H9 (cell line): ENCODE results near the gene MUC22. TPM values are rescaled to one million over a fixed set of nuclear protein-coding genes. Genes with fewer than 3 reads are reported as not detected.

Experiments used
- DNase-seq: peaks from one replicate; pipeline ENCODE4 v3.0.0-alpha.2; 2017
- H2AFZ ChIP-seq: one replicate; pipeline ENCODE4 v1.6.1; 2013; ENCODE audit warnings: mild to moderate bottlenecking, low read length, control low read depth, moderate library complexity
- H2AK5ac ChIP-seq: 2 replicates; pipeline ENCODE4 v1.6.1; 2013; ENCODE audit warnings: low read length, control low read depth, mixed read lengths; ENCODE audit not compliant: insufficient read length
- H2BK120ac ChIP-seq: one replicate; pipeline ENCODE4 v1.6.1; 2013; ENCODE audit warnings: low read depth, mild to moderate bottlenecking, low read length, control low read depth, inconsistent platforms; ENCODE audit not compliant: poor library complexity, severe bottlenecking
- H2BK12ac ChIP-seq: 2 replicates; pipeline ENCODE4 v1.6.1; 2013; ENCODE audit warnings: low read length, control low read depth, mixed read lengths, low read depth; ENCODE audit not compliant: insufficient read length
- H2BK15ac ChIP-seq: 2 replicates; pipeline ENCODE4 v1.6.1; 2013; ENCODE audit warnings: low read depth, low read length, control low read depth
- H2BK20ac ChIP-seq: one replicate; pipeline ENCODE4 v1.6.1; 2013; ENCODE audit warnings: low read depth, mild to moderate bottlenecking, low read length, control low read depth, inconsistent platforms; ENCODE audit not compliant: poor library complexity, severe bottlenecking
- H2BK5ac ChIP-seq: 2 replicates; pipeline ENCODE4 v1.6.1; 2013; ENCODE audit warnings: low read length, control low read depth, mixed read lengths; ENCODE audit not compliant: insufficient read length
- H3K14ac ChIP-seq: 2 replicates; pipeline ENCODE4 v1.6.1; 2013; ENCODE audit warnings: low read length, control low read depth; ENCODE audit not compliant: insufficient read depth
- H3K18ac ChIP-seq: 2 replicates; pipeline ENCODE4 v1.6.1; 2013; ENCODE audit warnings: low read depth, mild to moderate bottlenecking, mixed read lengths, low read length, control low read depth; ENCODE audit not compliant: insufficient read length
- H3K23ac ChIP-seq: 2 replicates; pipeline ENCODE4 v1.6.1; 2013; ENCODE audit warnings: low read length, control low read depth, mixed read lengths, low read depth; ENCODE audit not compliant: insufficient read length
- H3K23me2 ChIP-seq: 2 replicates; pipeline ENCODE4 v1.6.1; 2013; ENCODE audit warnings: low read depth, mild to moderate bottlenecking, mixed read lengths, low read length, control low read depth; ENCODE audit not compliant: insufficient read length, poor library complexity, severe bottlenecking
- H3K27ac ChIP-seq: 2 replicates; pipeline ENCODE4 v1.5.1; 2013; ENCODE audit warnings: low read length, control low read depth, mixed read lengths, low read depth; ENCODE audit not compliant: insufficient read length
- H3K27me3 ChIP-seq: 2 replicates; pipeline ENCODE4 v1.6.1; 2013; ENCODE audit warnings: low read length, control low read depth, inconsistent platforms; ENCODE audit not compliant: insufficient read depth
- H3K4ac ChIP-seq: 2 replicates; pipeline ENCODE4 v1.6.1; 2013; ENCODE audit warnings: low read depth, mild to moderate bottlenecking, control low read depth, inconsistent platforms, low read length, moderate library complexity
- H3K4me1 ChIP-seq: 2 replicates; pipeline ENCODE4 v1.6.1; 2013; ENCODE audit warnings: low read length, control low read depth, inconsistent platforms; ENCODE audit not compliant: insufficient read depth
- H3K4me2 ChIP-seq: 2 replicates; pipeline ENCODE4 v1.6.1; 2013; ENCODE audit warnings: low read length, control low read depth, mixed read lengths; ENCODE audit not compliant: insufficient read length, insufficient read depth
- H3K56ac ChIP-seq: 2 replicates; pipeline ENCODE4 v1.6.1; 2013; ENCODE audit warnings: low read depth, mild to moderate bottlenecking, mixed read lengths, low read length, control low read depth; ENCODE audit not compliant: insufficient read length
- H3K79me1 ChIP-seq: 2 replicates; pipeline ENCODE4 v1.6.1; 2013; ENCODE audit warnings: low read depth, mild to moderate bottlenecking, moderate library complexity, low read length, control low read depth, inconsistent platforms; ENCODE audit not compliant: insufficient read depth, poor library complexity, severe bottlenecking
- H3K79me2 ChIP-seq: 2 replicates; pipeline ENCODE4 v1.6.1; 2013; ENCODE audit warnings: low read length, control low read depth, inconsistent platforms; ENCODE audit not compliant: insufficient read depth
- H3K9ac ChIP-seq: 2 replicates; pipeline ENCODE4 v1.6.1; 2013; ENCODE audit warnings: low read length, control low read depth, mixed read lengths; ENCODE audit not compliant: insufficient read length; ENCODE audit errors: extremely low read depth
- H3K9me3 ChIP-seq: one replicate; pipeline ENCODE4 v1.6.1; 2013; ENCODE audit warnings: low read depth, low read length, inconsistent platforms; ENCODE audit not compliant: control insufficient read depth
- H3T11ph ChIP-seq: one replicate; pipeline ENCODE4 v1.6.1; 2013; ENCODE audit warnings: mild to moderate bottlenecking, low read length, control low read depth, inconsistent platforms
- H4K20me1 ChIP-seq: one replicate; pipeline ENCODE4 v1.6.1; 2013; ENCODE audit not compliant: control insufficient read depth, insufficient read length, insufficient read depth
- H4K5ac ChIP-seq: 2 replicates; pipeline ENCODE4 v1.6.1; 2013; ENCODE audit warnings: low read depth, mild to moderate bottlenecking, mixed read lengths, low read length, control low read depth; ENCODE audit not compliant: insufficient read length
- H4K8ac ChIP-seq: replicated peaks from 2 replicates; pipeline ENCODE4 v1.6.1; 2013; ENCODE audit warnings: low read length, control low read depth, mixed read lengths, low read depth; ENCODE audit not compliant: insufficient read length
- H4K91ac ChIP-seq: 2 replicates; pipeline ENCODE4 v1.6.1; 2013; ENCODE audit warnings: low read depth, mild to moderate bottlenecking, moderate library complexity, mixed read lengths, low read length, control low read depth; ENCODE audit not compliant: insufficient read length
- H3K27ac Mint-ChIP-seq, 3 experiments: 2 replicates in 2 of 3; 3 replicates in 1 of 3; pipeline ENCODE4 v1.8.0; 2020 to 2021; ENCODE audit warnings: mixed read lengths in 3 of 3, mild to moderate bottlenecking in 1 of 3, moderate library complexity in 1 of 3
- H3K27me3 Mint-ChIP-seq: 2 replicates; pipeline ENCODE4 v1.8.0; 2021; ENCODE audit warnings: low read depth, mild to moderate bottlenecking, moderate library complexity, mixed read lengths
- H3K36me3 Mint-ChIP-seq, 3 experiments: 2 replicates in 2 of 3; 3 replicates in 1 of 3; pipeline ENCODE4 v1.8.0; 2020 to 2021; ENCODE audit warnings: low read depth in 3 of 3, mixed read lengths in 3 of 3; ENCODE audit not compliant: insufficient read depth in 1 of 3
- H3K4me1 Mint-ChIP-seq, 2 experiments: 2 replicates each; pipeline ENCODE4 v1.8.0; 2020; ENCODE audit warnings: mixed read lengths in 2 of 2
- H3K4me3 Mint-ChIP-seq, 2 experiments: 2 replicates in 1 of 2; 3 replicates in 1 of 2; pipeline ENCODE4 v1.8.0; 2020 to 2021; ENCODE audit warnings: mild to moderate bottlenecking in 2 of 2, mixed read lengths in 2 of 2, moderate library complexity in 1 of 2
- H3K9me3 Mint-ChIP-seq, 2 experiments: 2 replicates in 1 of 2; 3 replicates in 1 of 2; pipeline ENCODE4 v1.8.0; 2020; ENCODE audit warnings: mild to moderate bottlenecking in 2 of 2, mixed read lengths in 2 of 2, moderate library complexity in 1 of 2
- WGBS: extraction: QIAGEN DNeasy Blood & Tissue Kit; methylation state at CpG from one replicate; pipeline ENCODE4 v1.1.7; 2013; ENCODE audit warnings: missing lambda C conversion rate, low lambda C conversion rate, mixed read lengths; ENCODE audit not compliant: insufficient read length; ENCODE audit errors: extremely low coverage; 5-methylcytosine and 5-hydroxymethylcytosine counted together
- total RNA-seq: library from RNA; stranded (reverse); gene quantifications from 2 replicates; pipeline ENCODE4 v1.2.1, GENCODE V29; 2021
- TF ChIP-seq, protein P1 (sequence below): fragments of 200-600 bp; sonication (generic); conservative IDR thresholded peaks from 3 replicates; pipeline ENCODE4 v1.8.0; 2021; ENCODE audit warnings: antibody characterized with exemption, mild to moderate bottlenecking

The MUC22 gene
- total RNA-seq, 1 experiment from 2014 or later = not detected

- H3K23me2 ChIP-seq = no peaks in the 10 kb centered on the region
- no peak for DNase-seq
- H2AK5ac ChIP-seq = no peak within 1 kb of the TSS
- H3K27ac Mint-ChIP-seq = no peak within 1 kb of the TSS; a peak in 1 of 7 replicates
- H3K36me3 Mint-ChIP-seq = no peaks in the 10 kb centered on the region
- no peak within 1 kb of the TSS for H3K14ac ChIP-seq
- peaks cover 11% of the 10 kb centered on the region for H3K27me3 Mint-ChIP-seq
- H4K91ac ChIP-seq = no peak within 1 kb of the TSS
- no peaks in the 10 kb centered on the region for H3K9me3 Mint-ChIP-seq
- TF ChIP-seq, protein P1, sequence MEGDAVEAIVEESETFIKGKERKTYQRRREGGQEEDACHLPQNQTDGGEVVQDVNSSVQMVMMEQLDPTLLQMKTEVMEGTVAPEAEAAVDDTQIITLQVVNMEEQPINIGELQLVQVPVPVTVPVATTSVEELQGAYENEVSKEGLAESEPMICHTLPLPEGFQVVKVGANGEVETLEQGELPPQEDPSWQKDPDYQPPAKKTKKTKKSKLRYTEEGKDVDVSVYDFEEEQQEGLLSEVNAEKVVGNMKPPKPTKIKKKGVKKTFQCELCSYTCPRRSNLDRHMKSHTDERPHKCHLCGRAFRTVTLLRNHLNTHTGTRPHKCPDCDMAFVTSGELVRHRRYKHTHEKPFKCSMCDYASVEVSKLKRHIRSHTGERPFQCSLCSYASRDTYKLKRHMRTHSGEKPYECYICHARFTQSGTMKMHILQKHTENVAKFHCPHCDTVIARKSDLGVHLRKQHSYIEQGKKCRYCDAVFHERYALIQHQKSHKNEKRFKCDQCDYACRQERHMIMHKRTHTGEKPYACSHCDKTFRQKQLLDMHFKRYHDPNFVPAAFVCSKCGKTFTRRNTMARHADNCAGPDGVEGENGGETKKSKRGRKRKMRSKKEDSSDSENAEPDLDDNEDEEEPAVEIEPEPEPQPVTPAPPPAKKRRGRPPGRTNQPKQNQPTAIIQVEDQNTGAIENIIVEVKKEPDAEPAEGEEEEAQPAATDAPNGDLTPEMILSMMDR = no peak
- H4K8ac ChIP-seq = no peak within 1 kb of the TSS
- H2BK20ac ChIP-seq = no peak within 1 kb of the TSS
- H2AFZ ChIP-seq = no peak within 1 kb of the TSS
- no peak within 1 kb of the TSS for H4K5ac ChIP-seq
- no peak within 1 kb of the TSS for H3K9ac ChIP-seq
- no peak within 1 kb of the TSS for H2BK12ac ChIP-seq
- H3K4me3 Mint-ChIP-seq = peak within 1 kb of the TSS in 1 of 2 experiments; percentile 68; a peak in 2 of 5 replicates
- no peaks in the 10 kb centered on the region for H3K79me1 ChIP-seq
- no peak within 1 kb of the TSS for H2BK5ac ChIP-seq
- no peak within 1 kb of the TSS for H3K27ac ChIP-seq
- no CpG with 5 or more reads among the region's 6 CpGs for WGBS
- no peak within 1 kb of the TSS for H2BK15ac ChIP-seq
- no peak within 1 kb of the TSS for H2BK120ac ChIP-seq
- H3K4ac ChIP-seq = no peak within 1 kb of the TSS
- H3K27me3 ChIP-seq = no peaks in the 10 kb centered on the region
- no peaks in the 10 kb centered on the region for H4K20me1 ChIP-seq
- no peaks in the 10 kb centered on the region for H3K9me3 ChIP-seq
- no peaks in the 10 kb centered on the region for H3K79me2 ChIP-seq
- H3K56ac ChIP-seq = no peak within 1 kb of the TSS
- H3K4me1 Mint-ChIP-seq = peaks cover 17 to 18% of the 10 kb centered on the region in 2 experiments
- no peaks in the 10 kb centered on the region for H3K4me1 ChIP-seq
- no peak within 1 kb of the TSS for H3K23ac ChIP-seq
- no peak within 1 kb of the TSS for H3K4me2 ChIP-seq
- H3T11ph ChIP-seq = no peak within 1 kb of the TSS
- no peak within 1 kb of the TSS for H3K18ac ChIP-seq
Measured at GRCh38 chr6:30983439-30983838, 26.8 kb upstream of the MUC22 start, which contains the start of gene MUC21. MUC21 (plus strand) TSS chr6:30983718; CDS start chr6:30983959, 241 bp downstream.
